Large intestine (tissue), 3 donors: ENCODE measurements around the gene BYSL. TPM values are rescaled to one million over a fixed set of nuclear protein-coding genes. Genes with fewer than 3 reads are reported as not detected.

ENCODE experiments used
- DNase-seq, 2 donors: peaks; one replicate each; pipeline versions ENCODE4 v3.0.0 to v3.0.0-alpha.2; 2013
- H3K27ac ChIP-seq: one replicate; pipeline ENCODE4 v1.5.1; 2013; ENCODE audit warnings: low read length
- H3K27me3 ChIP-seq: 2 replicates; pipeline ENCODE4 v1.6.1; 2013; ENCODE audit warnings: low read length; ENCODE audit not compliant: control insufficient read depth, insufficient read depth
- H3K36me3 ChIP-seq: 2 replicates; pipeline ENCODE4 v1.6.1; 2013; ENCODE audit warnings: low read length; ENCODE audit not compliant: control insufficient read depth, insufficient read depth
- H3K4me1 ChIP-seq: one replicate; pipeline ENCODE4 v1.6.1; 2013; ENCODE audit warnings: low read length; ENCODE audit not compliant: control insufficient read depth, insufficient read depth
- H3K4me3 ChIP-seq: one replicate; pipeline ENCODE4 v1.5.1; 2013; ENCODE audit warnings: low read length
- H3K9me3 ChIP-seq: one replicate; pipeline ENCODE4 v1.6.1; 2013; ENCODE audit warnings: mild to moderate bottlenecking, low read depth, low read length, moderate library complexity; ENCODE audit not compliant: control insufficient read depth
- WGBS: methylation state at CpG from one replicate; pipeline ENCODE4 v1.1.5; 2013; ENCODE audit warnings: low lambda C conversion rate; ENCODE audit not compliant: insufficient coverage; 5-methylcytosine and 5-hydroxymethylcytosine counted together
- polyA plus RNA-seq: library from polyadenylated mRNA; unstranded; fragments of 120-200 nt; gene quantifications from one replicate; pipeline ENCODE4 v1.2.1, GENCODE V29; 2013

The BYSL gene
- polyA plus RNA-seq, 1 donor, result 18.5 TPM

GRCh38 chr6:41976794-41977484 is 55.6 kb downstream of the BYSL start:
- WGBS, result no CpG with 5 or more reads among the region's 9 CpGs
- no peaks in the 10 kb centered on the region for H3K9me3 ChIP-seq
- H3K27me3 ChIP-seq, result no peaks in the 10 kb centered on the region

More at GRCh38 chr6:41976794-41977484, 55.6 kb downstream of the BYSL start:
- H3K36me3 ChIP-seq, result no peaks in the 10 kb centered on the region
- no peaks in the 10 kb centered on the region for H3K4me1 ChIP-seq
- H3K27ac ChIP-seq, result no peak overlapping the region
- no peak overlapping the region for H3K4me3 ChIP-seq
- DNase-seq, result no peak

Other genes starting within 250 kb of the BYSL start
- gene TFEB, start 185.9 kb upstream of the BYSL start, polyA plus RNA-seq, result 86.0 TPM
- 0.16 TPM for gene PGC, start 174.1 kb upstream of the BYSL start, polyA plus RNA-seq
- gene FRS3, start 141.6 kb upstream of the BYSL start, polyA plus RNA-seq, result 5.9 TPM
- gene PRICKLE4, start 140.7 kb upstream of the BYSL start, polyA plus RNA-seq, result 3.7 TPM
- gene TOMM6, start 133.8 kb upstream of the BYSL start, polyA plus RNA-seq, result 195 TPM
- gene USP49, start 26.1 kb upstream of the BYSL start, polyA plus RNA-seq, result 5.3 TPM
- gene MED20, start 360 bp upstream of the BYSL start, polyA plus RNA-seq, result 26.0 TPM
- gene CCND3, start 20.3 kb downstream of the BYSL start, polyA plus RNA-seq, result 53.6 TPM
- 32.7 TPM for gene TAF8, start 129.0 kb downstream of the BYSL start, polyA plus RNA-seq
- gene C6orf132, start 221.1 kb downstream of the BYSL start, polyA plus RNA-seq, result 44.3 TPM